ENCODE measurements around the gene ERFL.

DNA sequence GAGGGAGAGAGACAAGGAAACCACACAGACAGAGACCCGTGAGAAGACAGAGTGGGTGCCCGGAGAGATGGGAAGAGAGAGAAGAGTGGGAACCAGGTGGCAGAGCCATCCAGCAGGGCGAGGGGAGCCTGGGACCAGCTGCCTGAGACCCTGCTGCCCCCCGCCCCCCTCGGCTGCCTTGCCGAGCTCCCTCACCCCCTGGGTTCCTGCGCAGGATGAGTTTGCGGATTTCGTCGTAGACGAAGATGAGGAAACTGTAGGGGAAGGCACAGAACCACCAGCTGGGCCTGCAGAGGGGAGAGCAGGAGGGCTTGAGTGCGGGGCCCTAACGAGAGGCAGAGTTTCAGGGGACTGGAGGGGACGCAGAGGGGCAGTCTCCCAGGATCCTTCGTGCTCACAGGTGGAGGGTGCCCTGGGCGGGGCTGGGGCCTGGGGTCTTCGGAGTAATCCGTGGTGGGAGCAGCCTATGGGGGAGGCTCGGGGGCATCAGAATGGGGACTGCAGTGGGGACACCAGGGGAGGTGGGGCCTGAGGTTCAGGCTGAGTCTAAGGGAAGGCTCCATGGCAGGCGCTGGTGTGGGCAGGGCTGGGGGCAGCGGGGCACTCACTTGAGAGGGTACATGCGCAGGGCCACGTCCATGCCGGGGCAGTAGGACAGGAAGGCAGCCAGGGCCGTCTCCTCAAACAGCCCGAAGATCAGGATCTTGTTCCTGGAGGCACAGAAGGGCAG lies 39.0 kb upstream of the ERFL start:
- TF ChIP-seq MXI1 (IDR thresholded peaks at IDR 0.05; ENCODE audit: low read depth, low read length) = no peak
- no peak for TF ChIP-seq REST (IDR thresholded peaks at IDR 0.05; ENCODE audit: low read depth, low read length)
- TF ChIP-seq, protein P1, sequence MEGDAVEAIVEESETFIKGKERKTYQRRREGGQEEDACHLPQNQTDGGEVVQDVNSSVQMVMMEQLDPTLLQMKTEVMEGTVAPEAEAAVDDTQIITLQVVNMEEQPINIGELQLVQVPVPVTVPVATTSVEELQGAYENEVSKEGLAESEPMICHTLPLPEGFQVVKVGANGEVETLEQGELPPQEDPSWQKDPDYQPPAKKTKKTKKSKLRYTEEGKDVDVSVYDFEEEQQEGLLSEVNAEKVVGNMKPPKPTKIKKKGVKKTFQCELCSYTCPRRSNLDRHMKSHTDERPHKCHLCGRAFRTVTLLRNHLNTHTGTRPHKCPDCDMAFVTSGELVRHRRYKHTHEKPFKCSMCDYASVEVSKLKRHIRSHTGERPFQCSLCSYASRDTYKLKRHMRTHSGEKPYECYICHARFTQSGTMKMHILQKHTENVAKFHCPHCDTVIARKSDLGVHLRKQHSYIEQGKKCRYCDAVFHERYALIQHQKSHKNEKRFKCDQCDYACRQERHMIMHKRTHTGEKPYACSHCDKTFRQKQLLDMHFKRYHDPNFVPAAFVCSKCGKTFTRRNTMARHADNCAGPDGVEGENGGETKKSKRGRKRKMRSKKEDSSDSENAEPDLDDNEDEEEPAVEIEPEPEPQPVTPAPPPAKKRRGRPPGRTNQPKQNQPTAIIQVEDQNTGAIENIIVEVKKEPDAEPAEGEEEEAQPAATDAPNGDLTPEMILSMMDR (IDR thresholded peaks at IDR 0.05) = no peak
- TF ChIP-seq POLR2AphosphoS5 (IDR thresholded peaks at IDR 0.05; ENCODE audit: low read depth, low read length) = no peak
- no peak for TF ChIP-seq MAX (IDR thresholded peaks at IDR 0.05; ENCODE audit: low read depth)
- TF ChIP-seq RAD21 (IDR thresholded peaks at IDR 0.05; ENCODE audit: low read length) = no peak
- no peak for TF ChIP-seq YY1 (IDR thresholded peaks at IDR 0.05; ENCODE audit: low read depth)
- TF ChIP-seq SMC3 (IDR thresholded peaks at IDR 0.05; ENCODE audit: low read depth, low read length) = no peak
- no peak for TF ChIP-seq RXRA (IDR thresholded peaks at IDR 0.05; ENCODE audit: borderline replicate concordance, low read depth)
- TF ChIP-seq GATA2 (CRISPR knock-in tag; IDR thresholded peaks at IDR 0.05) = no peak
- TF ChIP-seq EP300 (IDR thresholded peaks at IDR 0.05; ENCODE audit: borderline replicate concordance in 1 of 2, low read depth in 1 of 2, low read length in 1 of 2) = no peak
